GM12801 (cell line): ENCODE data around the gene AGPAT3.

Experiments used
- CTCF ChIP-seq: IDR thresholded peaks from one replicate; pipeline ENCODE4 v1.5.1; 2011; ENCODE audit warnings: control low read depth; ENCODE audit not compliant: insufficient read length; ENCODE audit errors: extremely low read depth

AGPAT3 gene

GRCh38 chr21:43884012-43884860 is 19.2 kb downstream of the AGPAT3 start:
- TF ChIP-seq CTCF, result no peak

- TF ChIP-seq CTCF, result no peak
Measured at GRCh38 chr21:43884861-43885417, 19.9 kb downstream of the AGPAT3 start.

GRCh38 chr21:43885721-43886120 is 20.7 kb downstream of the AGPAT3 start:
- TF ChIP-seq CTCF, result no peak

- TF ChIP-seq CTCF, result no peak
Measured at GRCh38 chr21:43886565-43886964, 21.5 kb downstream of the AGPAT3 start.

GRCh38 chr21:43889069-43889468 is 24.0 kb downstream of the AGPAT3 start:
- TF ChIP-seq CTCF, result no peak

- no peak for TF ChIP-seq CTCF
Measured at GRCh38 chr21:43890042-43890441, 25.0 kb downstream of the AGPAT3 start.

GRCh38 chr21:43892334-43892733 is 27.3 kb downstream of the AGPAT3 start:
- TF ChIP-seq CTCF, result no peak
